Natural killer cell (primary cell): Measurements from ENCODE around the gene TSC22D1. TPM values are rescaled to one million over a fixed set of nuclear protein-coding genes. Genes with fewer than 3 reads are reported as not detected.

Experiments used
- ATAC-seq, 3 donors: fragments of 150-1000 bp in 2 of 3; fragments of 200-7000 bp in 1 of 3; cut with Tn5 transposase; 1 replicate in 1 of 3; 2 replicates in 2 of 3; pipeline ENCODE4 v1.10.0; 2021; ENCODE audit warnings: mild to moderate bottlenecking in 2 of 3, moderate library complexity in 2 of 3
- DNase-seq, 2 donors: peaks; one replicate each; pipeline versions ENCODE4 v3.0.0 to v3.0.0-alpha.2; 2013 to 2021; ENCODE audit warnings: mixed read lengths in 1 of 2
- H3K27ac ChIP-seq: one replicate; pipeline ENCODE4 v1.5.1; 2013; ENCODE audit warnings: mild to moderate bottlenecking, low read length
- H3K27me3 ChIP-seq: one replicate; pipeline ENCODE4 v1.6.1; 2013; ENCODE audit warnings: low read length; ENCODE audit not compliant: control insufficient read depth, insufficient read depth
- H3K36me3 ChIP-seq: one replicate; pipeline ENCODE4 v1.6.1; 2013; ENCODE audit warnings: low read length; ENCODE audit not compliant: control insufficient read depth, insufficient read depth
- H3K4me1 ChIP-seq: one replicate; pipeline ENCODE4 v1.6.1; 2013; ENCODE audit warnings: low read length; ENCODE audit not compliant: control insufficient read depth, insufficient read depth
- H3K4me3 ChIP-seq: one replicate; pipeline ENCODE4 v1.5.1; 2013; ENCODE audit warnings: low read length
- H3K9me3 ChIP-seq: one replicate; pipeline ENCODE4 v1.6.1; 2013; ENCODE audit warnings: low read length; ENCODE audit not compliant: control insufficient read depth, insufficient read depth
- H3K27ac Mint-ChIP-seq, 2 donors: one replicate each; pipeline ENCODE4 v1.8.0; 2022; ENCODE audit warnings: mild to moderate bottlenecking in 2 of 2, mixed read lengths in 2 of 2, moderate library complexity in 1 of 2
- H3K27me3 Mint-ChIP-seq, 2 donors: one replicate each; pipeline ENCODE4 v1.8.0; 2022; ENCODE audit warnings: low read depth in 2 of 2, mixed read lengths in 2 of 2
- H3K36me3 Mint-ChIP-seq: one replicate; pipeline ENCODE4 v1.8.0; 2022; ENCODE audit warnings: mixed read lengths
- H3K4me1 Mint-ChIP-seq, 2 donors: one replicate each; pipeline ENCODE4 v1.8.0; 2022; ENCODE audit warnings: mixed read lengths in 2 of 2
- H3K4me3 Mint-ChIP-seq: one replicate; pipeline ENCODE4 v1.8.0; 2022; ENCODE audit warnings: mild to moderate bottlenecking, moderate library complexity, mixed read lengths
- H3K9me3 Mint-ChIP-seq, 2 donors: one replicate each; pipeline ENCODE4 v1.8.0; 2022; ENCODE audit warnings: mixed read lengths in 2 of 2
- CTCF ChIP-seq: fragments of 200-600 bp; IDR thresholded peaks from one replicate; pipeline ENCODE4 v1.8.0; 2022; ENCODE audit warnings: antibody characterized with exemption
- WGBS: methylation state at CpG from one replicate; pipeline ENCODE4 v1.1.7; 2013; ENCODE audit warnings: missing lambda C conversion rate; ENCODE audit not compliant: insufficient coverage; 5-methylcytosine and 5-hydroxymethylcytosine counted together
- intact Hi-C: fragments of 100-400 bp; cut with micrococcal nuclease; formaldehyde crosslinking; loops from one replicate; pipeline ENCODE4 v1.14.2; 2022
- total RNA-seq, 4 donors: library from RNA; stranded (reverse); fragments of 120-200 nt in 1 of 4; gene quantifications; one replicate each; pipeline versions ENCODE4 v1.2.3 to v1.2.4, GENCODE V29; 2013 to 2022

Gene TSC22D1
- total RNA-seq, 3 donors from 2014 or later (not counting 1 experiment from before 2014, with no cell fraction given): 44.3 to 54.4 (median 44.6) TPM

GRCh38 chr13:44451651-44452050 is 124.5 kb downstream of the TSC22D1 start:
- Mint-ChIP-seq H3K36me3 (no peaks in the 10 kb centered on the region), H3K27ac (no peak overlapping the region), H3K4me3 (no peak overlapping the region), H3K4me1 (peaks cover 0 to 15% of the 10 kb centered on the region in 2 donors), H3K27me3 (no peaks in the 10 kb centered on the region), H3K9me3 (no peaks in the 10 kb centered on the region)
- H3K4me3 ChIP-seq: no peak overlapping the region
- DNase-seq (no peak), ATAC-seq (no peak)
- H3K27me3 ChIP-seq: no peaks in the 10 kb centered on the region
- H3K27ac ChIP-seq: no peak overlapping the region
- H3K4me1 ChIP-seq: no peaks in the 10 kb centered on the region
- no peak for TF ChIP-seq CTCF
- WGBS: 98% methylated on average over 7 of the region's 7 CpGs
- intact Hi-C loops: no loop called here
- H3K36me3 ChIP-seq: no peaks in the 10 kb centered on the region
- no peaks in the 10 kb centered on the region for H3K9me3 ChIP-seq

GRCh38 chr13:44451126-44451525 is 125.0 kb downstream of the TSC22D1 start:
- 98% methylated on average over 12 of the region's 12 CpGs for WGBS
- no peak for DNase-seq
- Histone ChIP-seq H3K36me3 (no peaks in the 10 kb centered on the region), H3K27ac (no peak overlapping the region), H3K9me3 (no peaks in the 10 kb centered on the region), H3K4me1 (no peaks in the 10 kb centered on the region), H3K27me3 (no peaks in the 10 kb centered on the region), H3K4me3 (no peak overlapping the region)
- Mint-ChIP-seq H3K4me1 (peaks cover 0 to 12% of the 10 kb centered on the region in 2 donors), H3K27ac (no peak overlapping the region), H3K27me3 (no peaks in the 10 kb centered on the region), H3K4me3 (no peak overlapping the region), H3K9me3 (no peaks in the 10 kb centered on the region), H3K36me3 (no peaks in the 10 kb centered on the region)
- intact Hi-C loops: no loop called here
- TF ChIP-seq CTCF: no peak
- ATAC-seq: no peak

GRCh38 chr13:44449999-44450821 is 125.9 kb downstream of the TSC22D1 start:
- no peak overlapping the region for H3K4me3 ChIP-seq
- H3K4me1 ChIP-seq: no peaks in the 10 kb centered on the region
- no peaks in the 10 kb centered on the region for H3K36me3 ChIP-seq
- no peaks in the 10 kb centered on the region for H3K36me3 Mint-ChIP-seq
- H3K27ac ChIP-seq: no peak overlapping the region
- H3K27me3 Mint-ChIP-seq: no peaks in the 10 kb centered on the region
- 92% methylated on average over 3 of the region's 3 CpGs for WGBS
- no peak for TF ChIP-seq CTCF
- no peak for DNase-seq
- no peak overlapping the region for H3K27ac Mint-ChIP-seq
- peaks cover 0 to 12% of the 10 kb centered on the region in 2 donors for H3K4me1 Mint-ChIP-seq
- H3K9me3 Mint-ChIP-seq: no peaks in the 10 kb centered on the region
- intact Hi-C loops: no loop called here
- no peaks in the 10 kb centered on the region for H3K27me3 ChIP-seq
- no peak for ATAC-seq
- no peak overlapping the region for H3K4me3 Mint-ChIP-seq
- H3K9me3 ChIP-seq: no peaks in the 10 kb centered on the region
